ENCODE measurements around the gene OR52B2. TPM values are rescaled to one million over a fixed set of nuclear protein-coding genes. Genes with fewer than 3 reads are reported as not detected.
"Not testable (repeated sequence)": the region's sequence is repeated elsewhere in the genome, so short reads cannot be mapped to it uniquely, and the experiment has no call there.

The OR52B2 gene
- total RNA-seq, 1 donor from 2014 or later: not detected

DNA sequence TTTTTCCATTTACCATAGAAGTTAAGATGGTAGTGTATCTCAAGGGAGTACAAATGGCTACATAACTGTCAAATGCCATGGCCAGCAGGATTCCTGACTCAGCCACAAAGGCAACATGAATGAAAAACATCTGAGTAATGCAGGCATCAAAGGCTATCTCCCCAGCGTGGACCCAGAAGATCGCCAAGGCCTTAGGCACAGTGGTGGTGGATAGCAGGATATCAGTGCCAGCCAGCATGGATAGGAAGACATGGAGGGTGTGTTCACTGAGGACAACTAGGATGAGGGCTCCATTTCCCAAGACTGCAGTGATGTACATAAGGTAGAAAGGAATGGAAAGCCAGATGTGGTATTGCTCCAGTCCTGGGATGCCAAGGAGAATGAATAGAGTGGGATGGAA, 18.0 kb downstream of the OR52B2 start:
- no peak for DNase-seq (ENCODE audit: low spot score)

DNA sequence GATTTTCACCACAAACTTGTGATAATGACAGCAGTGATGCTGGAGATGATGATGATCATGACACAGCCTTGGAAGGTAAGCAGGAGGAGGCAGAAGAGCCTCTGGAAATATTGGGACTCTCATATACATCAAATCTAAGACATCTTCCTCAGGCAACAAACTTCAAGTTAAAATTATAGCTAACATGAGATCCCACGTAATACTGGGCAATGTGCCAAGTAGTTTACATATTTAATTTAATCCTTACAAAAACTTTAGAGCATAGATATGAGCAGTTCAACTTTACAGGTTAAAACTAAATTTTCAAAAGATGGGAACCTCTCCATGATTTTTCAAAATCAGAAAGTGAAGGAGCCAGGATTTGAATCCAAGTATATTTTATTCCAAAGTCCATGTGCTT, 19.0 kb downstream of the OR52B2 start:
- no peak for DNase-seq (ENCODE audit: low spot score)

GRCh38 chr11:6143737-6144136, 26.4 kb downstream of the OR52B2 start:
- DNase-seq (ENCODE audit: low spot score): not testable (repeated sequence)

GRCh38 chr11:6142936-6143335, 27.2 kb downstream of the OR52B2 start:
- no peak for DNase-seq (ENCODE audit: low spot score)

- DNase-seq (ENCODE audit: low spot score): not testable (repeated sequence)
These were observed 34.2 kb downstream of the OR52B2 start for GRCh38 chr11:6135936-6136335.

DNA sequence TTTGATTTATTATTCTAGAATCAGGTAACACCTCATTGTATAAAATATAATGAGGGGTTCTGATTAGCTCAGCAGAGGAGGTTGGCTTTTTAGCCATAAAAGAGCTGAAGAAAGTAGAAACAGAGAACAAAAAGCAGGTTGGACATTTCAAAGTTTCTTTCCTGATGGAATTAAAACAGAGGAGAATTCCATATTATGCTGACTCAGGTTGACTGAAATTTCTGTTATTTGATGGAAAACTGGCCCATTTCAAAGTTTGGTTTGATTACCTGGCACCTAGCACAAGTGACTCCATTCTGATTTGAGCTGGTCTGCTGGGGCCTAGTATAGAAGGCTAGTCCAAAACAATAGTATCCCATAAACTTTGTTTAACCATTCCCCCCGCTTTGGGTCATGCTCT, 37.7 kb downstream of the OR52B2 start:
- no peak for DNase-seq (ENCODE audit: low spot score)

DNA sequence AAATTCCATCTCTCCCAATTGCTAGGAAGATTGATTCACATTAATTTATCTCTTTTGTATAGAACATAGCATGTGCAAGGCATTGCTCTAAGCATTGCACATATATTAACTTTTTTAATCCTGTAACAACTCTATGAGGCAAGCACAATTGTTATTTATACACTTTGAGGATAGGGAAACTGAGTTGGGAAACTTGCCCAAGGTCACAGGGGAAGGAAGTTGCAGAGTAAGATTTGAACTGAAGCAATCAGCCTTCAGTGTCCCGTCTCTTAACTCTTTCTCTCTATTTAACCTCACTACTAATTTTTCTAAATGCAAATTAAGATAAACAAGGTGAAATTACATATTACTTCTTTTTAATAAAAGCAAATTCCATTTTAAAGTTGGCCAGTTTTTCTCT, 40.5 kb downstream of the OR52B2 start:
- DNase-seq (ENCODE audit: low spot score): no peak

GRCh38 chr11:6129011-6129410, 41.1 kb downstream of the OR52B2 start:
- no peak for DNase-seq (ENCODE audit: low spot score)

DNA sequence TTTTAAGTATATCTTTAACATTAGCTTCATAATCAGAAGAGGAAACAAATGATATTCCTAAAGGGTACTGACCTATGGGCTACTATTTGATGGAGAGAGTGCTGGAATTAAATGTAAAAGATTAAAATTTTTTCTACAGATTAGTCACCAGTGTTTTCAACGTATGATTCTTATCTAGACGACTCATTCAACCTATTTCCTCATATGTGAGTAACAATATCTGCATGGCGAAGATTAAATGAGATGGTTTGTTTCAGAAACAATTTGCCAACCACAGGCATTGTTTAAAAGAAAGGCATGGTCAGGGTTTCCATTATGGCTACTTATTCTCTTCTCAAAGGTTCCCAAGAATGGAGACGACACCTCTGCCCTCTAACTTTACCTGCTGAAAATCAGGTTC, 42.2 kb downstream of the OR52B2 start:
- no peak for DNase-seq (ENCODE audit: low spot score)

- no peak for DNase-seq (ENCODE audit: low spot score)
These were observed 45.9 kb downstream of the OR52B2 start for GRCh38 chr11:6124245-6124644.

Other genes starting within 250 kb of the OR52B2 start
- gene OR56A3, start 228.1 kb downstream of the OR52B2 start, total RNA-seq: not detected
- gene OR56A5, start 201.8 kb downstream of the OR52B2 start, total RNA-seq: not detected
- not detected for gene OR52L1, start 183.3 kb downstream of the OR52B2 start, total RNA-seq
- gene OR56A4, start 163.4 kb downstream of the OR52B2 start, total RNA-seq: not detected
- gene OR56A1, start 139.6 kb downstream of the OR52B2 start, total RNA-seq: 0.03 TPM
- not detected for gene OR56B4, start 62.6 kb downstream of the OR52B2 start, total RNA-seq
- gene OR52W1, start 28.9 kb upstream of the OR52B2 start, total RNA-seq: not detected
- not detected for gene C11orf42, start 35.2 kb upstream of the OR52B2 start, total RNA-seq
- gene FHIP1B, start 64.3 kb upstream of the OR52B2 start, total RNA-seq: 23.2 TPM
- not detected for gene CNGA4, start 68.8 kb upstream of the OR52B2 start, total RNA-seq
- gene CCKBR, start 89.5 kb upstream of the OR52B2 start, total RNA-seq: not detected
- gene CAVIN3, start 150.2 kb upstream of the OR52B2 start, total RNA-seq: 56.0 TPM
- gene SMPD1, start 220.1 kb upstream of the OR52B2 start, total RNA-seq: 34.4 TPM
- gene APBB1, start 248.8 kb upstream of the OR52B2 start, total RNA-seq: 31.3 TPM

Measured in mesenteric fat pad (tissue), 1 donor.